ENCODE data around the gene IQGAP3.

IQGAP3 gene

GRCh38 chr1:156547982-156548381 is 24.4 kb downstream of the IQGAP3 start:
- Mint-ChIP-seq H3K27ac (no peak overlapping the region), H3K9me3 (no peaks in the 10 kb centered on the region), H3K36me3 (ENCODE audit: low read depth) (peaks cover 9% of the 10 kb centered on the region), H3K4me3 (no peak overlapping the region), H3K4me1 (ENCODE audit: low read depth) (no peaks in the 10 kb centered on the region), H3K27me3 (ENCODE audit: low read depth) (no peaks in the 10 kb centered on the region)

GRCh38 chr1:156547434-156547833 is 24.9 kb downstream of the IQGAP3 start:
- Mint-ChIP-seq H3K27ac (no peak overlapping the region), H3K36me3 (ENCODE audit: low read depth) (peaks cover 7% of the 10 kb centered on the region), H3K9me3 (no peaks in the 10 kb centered on the region), H3K4me3 (no peak overlapping the region), H3K4me1 (ENCODE audit: low read depth) (no peaks in the 10 kb centered on the region), H3K27me3 (ENCODE audit: low read depth) (no peaks in the 10 kb centered on the region)

- Mint-ChIP-seq H3K4me1 (ENCODE audit: low read depth) (no peaks in the 10 kb centered on the region), H3K36me3 (ENCODE audit: low read depth) (peaks cover 12% of the 10 kb centered on the region)
Measured at GRCh38 chr1:156546267-156546666, 26.1 kb downstream of the IQGAP3 start.

GRCh38 chr1:156544592-156545102 is 27.7 kb downstream of the IQGAP3 start:
- H3K27me3 Mint-ChIP-seq (ENCODE audit: low read depth), result no peaks in the 10 kb centered on the region
- no peak overlapping the region for H3K4me3 Mint-ChIP-seq
- no peak overlapping the region for H3K27ac Mint-ChIP-seq
- peaks cover 11% of the 10 kb centered on the region for H3K36me3 Mint-ChIP-seq (ENCODE audit: low read depth)
- H3K9me3 Mint-ChIP-seq, result no peaks in the 10 kb centered on the region
- H3K4me1 Mint-ChIP-seq (ENCODE audit: low read depth), result no peaks in the 10 kb centered on the region

More at GRCh38 chr1:156546267-156546666, 26.1 kb downstream of the IQGAP3 start:
- H3K27ac Mint-ChIP-seq, result no peak overlapping the region
- H3K9me3 Mint-ChIP-seq, result no peaks in the 10 kb centered on the region
- H3K27me3 Mint-ChIP-seq (ENCODE audit: low read depth), result no peaks in the 10 kb centered on the region
- H3K4me3 Mint-ChIP-seq, result no peak overlapping the region

GRCh38 chr1:156543066-156543465 is 29.3 kb downstream of the IQGAP3 start:
- H3K4me1 Mint-ChIP-seq (ENCODE audit: low read depth), result peaks cover 6% of the 10 kb centered on the region
- H3K9me3 Mint-ChIP-seq, result no peaks in the 10 kb centered on the region
- H3K36me3 Mint-ChIP-seq (ENCODE audit: low read depth), result peaks cover 20% of the 10 kb centered on the region
- H3K27me3 Mint-ChIP-seq (ENCODE audit: low read depth), result no peaks in the 10 kb centered on the region
- no peak overlapping the region for H3K4me3 Mint-ChIP-seq
- no peak overlapping the region for H3K27ac Mint-ChIP-seq

- Mint-ChIP-seq H3K9me3 (no peaks in the 10 kb centered on the region), H3K27ac (no peak overlapping the region), H3K36me3 (ENCODE audit: low read depth) (peaks cover 17% of the 10 kb centered on the region), H3K4me1 (ENCODE audit: low read depth) (peaks cover 6% of the 10 kb centered on the region), H3K4me3 (no peak overlapping the region), H3K27me3 (ENCODE audit: low read depth) (no peaks in the 10 kb centered on the region)
Measured at GRCh38 chr1:156540955-156541354, 31.4 kb downstream of the IQGAP3 start.

- no peak overlapping the region for H3K4me3 Mint-ChIP-seq
- H3K27me3 Mint-ChIP-seq (ENCODE audit: low read depth), result no peaks in the 10 kb centered on the region
- no peaks in the 10 kb centered on the region for H3K9me3 Mint-ChIP-seq
- H3K4me1 Mint-ChIP-seq (ENCODE audit: low read depth), result peaks cover 6% of the 10 kb centered on the region
- H3K36me3 Mint-ChIP-seq (ENCODE audit: low read depth), result peaks cover 17% of the 10 kb centered on the region
- no peak overlapping the region for H3K27ac Mint-ChIP-seq
Measured at GRCh38 chr1:156539818-156540355, 32.5 kb downstream of the IQGAP3 start.

- peaks cover 6% of the 10 kb centered on the region for H3K4me1 Mint-ChIP-seq (ENCODE audit: low read depth)
- peaks cover 17% of the 10 kb centered on the region for H3K36me3 Mint-ChIP-seq (ENCODE audit: low read depth)
- no peak overlapping the region for H3K4me3 Mint-ChIP-seq
- H3K27me3 Mint-ChIP-seq (ENCODE audit: low read depth), result no peaks in the 10 kb centered on the region
- H3K27ac Mint-ChIP-seq, result no peak overlapping the region
- no peaks in the 10 kb centered on the region for H3K9me3 Mint-ChIP-seq
Measured at GRCh38 chr1:156538711-156539440, 33.5 kb downstream of the IQGAP3 start.

- Mint-ChIP-seq H3K27me3 (ENCODE audit: low read depth) (no peaks in the 10 kb centered on the region), H3K36me3 (ENCODE audit: low read depth) (peaks cover 17% of the 10 kb centered on the region), H3K9me3 (no peaks in the 10 kb centered on the region), H3K27ac (no peak overlapping the region), H3K4me3 (no peak overlapping the region), H3K4me1 (ENCODE audit: low read depth) (peaks cover 6% of the 10 kb centered on the region)
Measured at GRCh38 chr1:156537027-156537426, 35.3 kb downstream of the IQGAP3 start.

GRCh38 chr1:156534424-156535060 is 37.8 kb downstream of the IQGAP3 start:
- H3K27me3 Mint-ChIP-seq (ENCODE audit: low read depth), result no peaks in the 10 kb centered on the region
- no peaks in the 10 kb centered on the region for H3K9me3 Mint-ChIP-seq
- H3K36me3 Mint-ChIP-seq (ENCODE audit: low read depth), result peaks cover 8% of the 10 kb centered on the region
- H3K4me3 Mint-ChIP-seq, result no peak overlapping the region
- peaks cover 6% of the 10 kb centered on the region for H3K4me1 Mint-ChIP-seq (ENCODE audit: low read depth)
- H3K27ac Mint-ChIP-seq, result no peak overlapping the region

- no peak overlapping the region for H3K27ac Mint-ChIP-seq
- H3K27me3 Mint-ChIP-seq (ENCODE audit: low read depth), result no peaks in the 10 kb centered on the region
- H3K36me3 Mint-ChIP-seq (ENCODE audit: low read depth), result peaks cover 2% of the 10 kb centered on the region
- H3K4me1 Mint-ChIP-seq (ENCODE audit: low read depth), result peaks cover 2% of the 10 kb centered on the region
- H3K4me3 Mint-ChIP-seq, result no peak overlapping the region
- no peaks in the 10 kb centered on the region for H3K9me3 Mint-ChIP-seq
Measured at GRCh38 chr1:156533568-156534220, 38.7 kb downstream of the IQGAP3 start.

- Mint-ChIP-seq H3K4me3 (no peak overlapping the region), H3K36me3 (ENCODE audit: low read depth) (peaks cover 9% of the 10 kb centered on the region), H3K27ac (no peak overlapping the region), H3K27me3 (ENCODE audit: low read depth) (no peaks in the 10 kb centered on the region), H3K4me1 (ENCODE audit: low read depth) (peaks cover 6% of the 10 kb centered on the region), H3K9me3 (no peaks in the 10 kb centered on the region)
Measured at GRCh38 chr1:156532374-156532773, 40.0 kb downstream of the IQGAP3 start.

GRCh38 chr1:156530006-156530405 is 42.4 kb downstream of the IQGAP3 start:
- Mint-ChIP-seq H3K27ac (no peak overlapping the region), H3K4me1 (ENCODE audit: low read depth) (peaks cover 17% of the 10 kb centered on the region), H3K4me3 (no peak overlapping the region), H3K36me3 (ENCODE audit: low read depth) (peaks cover 20% of the 10 kb centered on the region), H3K9me3 (no peaks in the 10 kb centered on the region), H3K27me3 (ENCODE audit: low read depth) (no peaks in the 10 kb centered on the region)

GRCh38 chr1:156528875-156529425 is 43.4 kb downstream of the IQGAP3 start:
- H3K27me3 Mint-ChIP-seq (ENCODE audit: low read depth), result no peaks in the 10 kb centered on the region
- H3K36me3 Mint-ChIP-seq (ENCODE audit: low read depth), result peaks cover 23% of the 10 kb centered on the region
- no peaks in the 10 kb centered on the region for H3K9me3 Mint-ChIP-seq
- H3K27ac Mint-ChIP-seq, result peak overlapping the region; percentile 38
- H3K4me3 Mint-ChIP-seq, result no peak overlapping the region
- H3K4me1 Mint-ChIP-seq (ENCODE audit: low read depth), result peaks cover 27% of the 10 kb centered on the region
